PFSK-1 (cell line): Measurements from ENCODE around the gene STX12.

ENCODE experiments used
- FOXP2 ChIP-seq: optimal IDR thresholded peaks from 2 replicates; pipeline ENCODE3; 2011; ENCODE audit warnings: borderline replicate concordance, control low read depth, inconsistent platforms; ENCODE audit not compliant: insufficient read depth; ENCODE audit errors: extremely low read length, extremely low read depth
- POLR2AphosphoS5 ChIP-seq: IDR thresholded peaks from 2 replicates; pipeline ENCODE4 v1.6.1; 2012; ENCODE audit warnings: low read depth, mild to moderate bottlenecking, control low read depth, low read length, moderate library complexity
- REST ChIP-seq, 2 experiments: IDR thresholded peaks; 2 replicates each; pipeline versions ENCODE4 v1.6.1 to v1.8.0; 2011 to 2012; ENCODE audit warnings: low read depth in 2 of 2, low read length in 2 of 2, control low read depth in 1 of 2, inconsistent platforms in 1 of 2, mild to moderate bottlenecking in 1 of 2, moderate library complexity in 1 of 2; ENCODE audit not compliant: insufficient read depth in 1 of 2
- SIN3A ChIP-seq: IDR thresholded peaks from 2 replicates; pipeline ENCODE4 v1.6.1; 2012; ENCODE audit warnings: mild to moderate bottlenecking, low read length, moderate library complexity, borderline replicate concordance; ENCODE audit not compliant: insufficient read depth
- TAF1 ChIP-seq: IDR thresholded peaks from 2 replicates; pipeline ENCODE4 v1.6.1; 2012; ENCODE audit warnings: low read length, control low read depth, borderline replicate concordance; ENCODE audit not compliant: insufficient read depth

The STX12 gene

DNA sequence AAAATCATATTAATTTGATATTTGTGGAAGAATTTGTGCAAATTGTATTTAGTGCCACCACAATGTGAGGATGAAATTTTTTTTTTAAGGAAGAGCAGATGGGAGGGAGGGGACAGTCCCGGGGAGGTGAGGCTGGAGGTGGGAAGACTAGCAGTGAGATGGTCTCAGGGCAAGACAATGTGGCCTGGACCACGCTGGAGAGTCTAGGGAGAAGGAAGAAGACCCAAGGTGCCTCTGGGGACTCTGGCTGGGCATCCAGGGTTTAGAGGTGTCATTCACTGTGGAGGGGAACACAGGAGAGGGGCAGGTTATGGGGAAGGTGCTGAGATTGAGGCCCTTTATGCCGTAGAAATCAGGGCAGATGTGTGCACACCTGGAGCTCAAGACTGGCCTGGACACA, 89.0 kb downstream of the STX12 start:
- TF ChIP-seq REST (IDR thresholded peaks at IDR 0.05; ENCODE audit: insufficient read depth in 1 of 2, low read depth in 2 of 2, low read length in 2 of 2) (no peak), SIN3A (no peak), TAF1 (no peak), FOXP2 (no peak), POLR2AphosphoS5 (no peak)

- TF ChIP-seq POLR2AphosphoS5 = no peak
- no peak for TF ChIP-seq REST (IDR thresholded peaks at IDR 0.05; ENCODE audit: insufficient read depth in 1 of 2, low read depth in 2 of 2, low read length in 2 of 2)
- TF ChIP-seq SIN3A = no peak
- TF ChIP-seq TAF1 = no peak
- no peak for TF ChIP-seq FOXP2
Measured at GRCh38 chr1:27862671-27863537, 89.9 kb downstream of the STX12 start.

DNA sequence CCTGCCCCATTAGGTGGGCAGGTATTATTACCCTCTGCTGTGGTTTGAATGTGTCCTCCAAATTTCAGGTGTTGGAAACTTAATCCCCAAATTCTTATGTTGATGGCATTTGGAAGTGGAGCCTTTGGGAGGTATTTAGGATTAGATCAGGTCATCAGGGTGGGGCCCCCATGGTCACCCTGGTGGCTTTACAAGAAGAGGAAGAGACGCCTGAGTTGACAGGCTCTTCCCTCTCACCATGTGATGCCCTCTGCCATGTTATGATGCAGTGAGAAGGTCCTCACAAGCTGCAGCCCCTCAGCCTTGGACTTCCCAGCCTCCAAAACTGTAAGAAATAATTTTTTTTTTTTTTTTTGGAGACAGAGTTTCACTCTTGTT, 90.5 kb downstream of the STX12 start:
- TF ChIP-seq POLR2AphosphoS5 = no peak
- TF ChIP-seq SIN3A = no peak
- TF ChIP-seq FOXP2 = no peak
- no peak for TF ChIP-seq REST (IDR thresholded peaks at IDR 0.05; ENCODE audit: insufficient read depth in 1 of 2, low read depth in 2 of 2, low read length in 2 of 2)

DNA sequence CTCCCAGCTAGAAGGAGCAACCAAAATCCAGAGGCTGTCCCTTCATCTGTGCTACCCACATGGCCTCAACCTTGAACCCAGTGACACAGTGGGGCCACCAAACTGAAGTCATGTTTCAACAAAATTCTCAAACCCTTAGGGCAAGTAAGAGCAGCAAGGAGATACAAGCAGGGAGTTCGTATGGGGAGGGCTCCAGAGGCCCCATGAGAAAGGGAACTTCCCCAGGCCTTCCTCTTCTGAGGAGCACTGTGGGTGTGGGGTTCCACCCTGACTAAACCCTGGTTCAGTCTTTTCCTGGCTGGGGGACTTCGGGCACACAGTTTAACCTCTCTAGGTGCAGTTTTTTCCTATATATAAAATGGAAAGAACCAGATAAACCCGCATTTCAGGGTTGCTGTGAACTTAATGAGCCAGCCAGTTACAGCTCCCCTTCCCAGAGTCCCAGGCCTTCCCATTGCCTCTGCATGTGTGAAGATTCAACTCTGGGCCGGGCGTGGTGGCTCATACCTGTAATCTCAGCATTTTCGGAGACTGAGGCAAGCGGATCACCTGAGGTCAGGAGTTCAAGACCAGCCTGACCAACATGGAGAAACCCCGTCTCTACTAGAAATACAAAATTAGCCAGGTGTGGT, 91.4 kb downstream of the STX12 start:
- no peak for TF ChIP-seq FOXP2
- TF ChIP-seq TAF1 = no peak
- no peak for TF ChIP-seq REST (IDR thresholded peaks at IDR 0.05; ENCODE audit: insufficient read depth in 1 of 2, low read depth in 2 of 2, low read length in 2 of 2)
- no peak for TF ChIP-seq SIN3A
- TF ChIP-seq POLR2AphosphoS5 = no peak
